Endometrium (tissue), 2 donors: Measurements from ENCODE around the gene MCM9.
"Not testable (repeated sequence)": the region's sequence is repeated elsewhere in the genome, so short reads cannot be mapped to it uniquely, and the experiment has no call there.

Source experiments
- FAIRE-seq: peaks from 2 replicates; lab custom pipeline; 2012; peaks lifted over from hg19 to GRCh38; lab: Jason Lieb, UNC
- donor health status: control.
- donor health status: control.

MCM9 gene

DNA sequence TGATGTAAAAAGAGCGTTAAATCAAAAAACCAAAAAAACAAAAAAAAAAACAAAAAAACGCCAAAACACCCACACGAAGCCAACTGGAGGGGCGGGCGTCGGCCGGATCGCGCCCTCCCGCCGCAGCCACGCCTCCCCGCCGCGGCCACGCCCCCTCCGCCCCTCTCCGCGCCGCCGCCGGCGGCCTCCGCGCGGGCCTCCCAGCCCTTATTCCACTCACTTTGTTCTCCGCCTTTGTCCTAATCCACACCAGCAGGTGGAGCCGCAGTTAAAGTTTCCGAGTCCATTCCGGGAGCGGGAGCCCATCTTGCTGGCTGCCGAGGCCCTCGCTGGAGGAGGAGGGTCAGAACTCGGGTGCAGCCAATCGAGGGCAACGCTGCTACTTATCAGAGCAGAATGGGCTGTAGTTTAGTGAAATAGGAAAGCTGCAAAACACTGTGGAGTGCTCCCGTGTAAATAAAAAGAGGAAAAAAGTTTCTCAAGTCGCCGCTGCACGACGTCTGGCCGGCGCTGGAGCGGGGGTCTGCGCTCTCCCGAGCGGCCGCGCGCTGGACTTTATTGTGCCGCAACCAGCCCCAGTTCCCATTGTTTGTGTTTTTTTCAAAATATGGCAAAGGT is 41.0 kb downstream of the MCM9 start, which contains the start of gene ASF1A:
Gene ASF1A (plus strand): TSS at position 346 of the 618 bp plus-strand sequence. CDS start 262 bp downstream, at position 608.
- peak; percentile 79 for FAIRE-seq

DNA sequence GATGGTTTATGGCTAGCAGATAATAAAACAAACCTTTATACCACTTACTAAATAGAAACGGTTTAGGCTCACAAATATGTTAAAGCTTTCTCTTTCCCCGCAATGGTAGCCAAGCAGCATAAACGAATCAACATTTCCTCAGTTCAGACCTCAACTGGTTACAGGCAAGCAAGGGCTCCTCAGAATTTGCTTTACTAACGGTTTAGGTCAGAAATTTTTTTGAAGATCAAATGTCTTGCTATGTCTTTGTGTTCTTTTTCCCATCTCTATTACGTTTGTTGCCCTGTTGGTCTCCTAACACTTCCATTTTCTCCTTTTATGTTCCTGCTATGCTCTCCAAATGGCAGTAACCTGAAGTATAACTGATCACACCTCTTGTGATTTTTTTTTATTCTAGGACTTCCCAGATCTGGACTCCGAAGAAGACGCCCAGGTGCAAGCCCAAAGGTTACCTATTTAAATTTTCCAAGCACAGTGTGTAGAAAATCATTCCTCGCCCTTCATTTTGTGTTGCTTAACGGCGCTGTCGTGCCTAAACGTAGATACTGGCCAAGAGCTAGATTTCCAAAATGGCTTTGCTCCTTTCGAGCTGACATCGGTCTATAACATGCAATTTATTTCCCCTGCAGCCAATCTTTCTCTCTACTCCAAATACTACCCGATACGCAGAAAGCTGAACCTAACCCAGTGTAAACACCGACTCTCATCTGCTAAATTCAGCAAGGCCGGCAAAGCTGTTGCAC is 41.7 kb downstream of the MCM9 start:
- FAIRE-seq, result no peak

GRCh38 chr6:118892355-118892991 is 42.5 kb downstream of the MCM9 start:
- no peak for FAIRE-seq

DNA sequence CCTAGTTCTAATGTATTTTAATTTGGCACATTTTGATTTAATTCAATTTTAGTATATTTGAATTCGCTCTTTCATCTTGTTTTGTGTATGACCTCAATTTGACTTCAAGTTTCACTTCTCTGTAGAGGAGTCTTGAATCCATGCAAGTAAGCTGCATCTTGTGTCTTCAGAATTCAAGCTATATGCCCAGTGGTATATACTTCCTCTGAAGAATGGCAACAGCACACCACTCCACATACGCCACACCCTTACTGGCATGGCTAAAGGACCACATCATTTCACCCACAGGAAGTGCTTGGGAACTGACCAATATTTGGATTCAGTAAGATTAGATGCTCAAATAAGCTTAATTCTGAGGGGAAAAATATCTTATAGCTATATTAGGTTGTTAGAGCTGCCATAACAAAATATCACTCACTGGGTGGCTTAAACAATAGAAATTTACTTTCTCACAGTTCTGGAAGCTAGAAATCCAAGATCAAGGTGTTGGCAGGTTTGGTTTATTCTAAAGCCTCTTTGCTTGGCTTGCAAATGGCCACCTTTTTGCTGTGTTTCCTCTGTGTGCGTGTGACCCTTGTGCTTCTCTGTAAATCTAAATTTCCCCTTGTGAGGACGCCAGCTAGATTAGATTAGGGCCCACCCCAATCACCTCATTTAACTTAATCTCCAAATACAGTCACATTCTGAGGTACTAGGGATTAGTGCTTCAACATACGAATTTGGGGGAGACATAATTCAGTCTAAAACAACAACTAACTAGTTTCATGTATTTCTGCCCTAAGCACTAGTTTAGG is 43.8 kb downstream of the MCM9 start:
- FAIRE-seq, result no peak

DNA sequence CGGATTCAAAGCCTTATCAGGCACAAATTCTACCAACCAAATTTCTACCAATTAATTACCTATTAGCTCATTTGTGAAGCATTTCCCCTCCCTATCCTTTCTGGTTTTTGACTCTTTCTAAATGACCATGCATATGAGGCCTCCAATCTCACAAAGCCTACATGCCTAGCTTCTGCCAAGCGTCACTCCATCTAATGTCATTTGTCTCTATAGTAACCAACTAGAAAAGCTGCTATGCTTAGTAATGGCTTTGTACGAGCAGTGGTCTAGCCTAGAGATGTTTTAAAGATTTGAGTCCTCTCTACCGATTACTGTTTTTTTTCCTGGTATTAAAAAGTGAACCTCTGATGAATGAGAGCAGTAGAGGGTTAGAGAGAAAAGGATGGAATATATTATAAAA is 45.8 kb downstream of the MCM9 start:
- FAIRE-seq, result no peak

DNA sequence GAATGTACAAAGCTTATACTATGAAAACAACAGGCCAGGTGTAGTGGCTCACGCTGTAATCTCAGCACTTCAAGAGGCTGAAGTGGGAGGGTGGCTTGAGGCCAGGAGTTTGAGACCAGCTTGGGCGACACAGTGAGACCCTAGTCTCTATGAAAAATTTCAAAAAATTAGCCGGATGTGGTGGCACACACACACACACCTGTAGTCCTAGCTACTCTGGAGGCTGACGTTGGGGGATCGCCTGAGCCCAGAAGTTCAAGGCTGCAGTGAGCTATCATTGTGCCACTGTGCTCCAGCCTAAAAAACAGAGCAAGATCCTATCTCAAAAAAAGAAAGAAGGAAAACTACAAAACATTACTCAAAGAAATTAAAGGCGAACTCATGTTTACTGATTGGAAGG is 48.3 kb downstream of the MCM9 start:
- no peak for FAIRE-seq

DNA sequence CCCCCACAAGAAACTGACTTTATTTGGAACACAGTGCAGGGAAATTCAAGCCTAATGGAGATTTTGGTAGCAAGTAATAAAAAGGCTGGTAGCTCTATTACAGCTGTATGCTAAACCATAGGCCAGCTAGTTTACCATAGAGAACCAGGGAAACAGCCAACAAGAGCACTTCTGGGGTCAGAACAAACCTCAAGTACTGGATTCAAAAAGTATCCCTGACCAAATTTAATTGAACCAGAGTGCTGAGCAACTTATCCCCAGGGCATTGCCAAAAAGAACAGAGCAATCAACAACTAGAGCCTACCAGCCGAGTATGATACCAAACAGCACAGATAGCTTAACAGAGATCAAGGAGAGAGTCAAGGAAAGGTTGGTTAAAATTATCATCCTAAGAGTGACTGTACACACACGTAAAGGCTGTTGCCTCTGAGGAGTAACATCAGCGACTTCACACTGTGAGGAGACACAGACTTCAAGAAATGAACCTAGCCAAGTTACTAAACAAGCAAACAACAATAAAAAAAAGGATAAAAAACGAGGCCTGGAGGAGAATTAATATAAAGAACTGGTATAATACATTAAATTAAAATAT is 52.5 kb downstream of the MCM9 start:
- FAIRE-seq, result no peak

- FAIRE-seq, result no peak
Measured at GRCh38 chr6:118881440-118882313, 53.3 kb downstream of the MCM9 start.

- no peak for FAIRE-seq
Measured at GRCh38 chr6:118877806-118878205, 57.2 kb downstream of the MCM9 start.

DNA sequence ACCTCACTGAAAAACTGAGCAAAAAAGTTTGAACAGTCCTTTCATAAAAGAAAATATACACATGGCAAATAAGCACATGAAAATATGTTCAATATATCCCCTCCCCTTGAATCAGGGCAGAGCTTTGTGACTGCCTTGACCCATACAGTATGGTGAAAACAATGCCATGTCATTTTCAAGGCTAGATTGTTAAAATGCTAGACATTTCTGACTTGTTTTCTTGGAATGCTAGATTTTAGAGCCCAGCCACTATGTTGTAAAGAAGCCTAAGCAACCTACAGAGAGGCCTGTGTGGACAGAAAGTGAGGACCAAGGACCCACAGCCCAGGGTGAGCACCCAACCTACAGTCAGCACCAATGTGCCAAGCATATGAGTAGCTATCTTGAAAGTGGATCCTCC is 58.1 kb downstream of the MCM9 start:
- FAIRE-seq, result no peak

DNA sequence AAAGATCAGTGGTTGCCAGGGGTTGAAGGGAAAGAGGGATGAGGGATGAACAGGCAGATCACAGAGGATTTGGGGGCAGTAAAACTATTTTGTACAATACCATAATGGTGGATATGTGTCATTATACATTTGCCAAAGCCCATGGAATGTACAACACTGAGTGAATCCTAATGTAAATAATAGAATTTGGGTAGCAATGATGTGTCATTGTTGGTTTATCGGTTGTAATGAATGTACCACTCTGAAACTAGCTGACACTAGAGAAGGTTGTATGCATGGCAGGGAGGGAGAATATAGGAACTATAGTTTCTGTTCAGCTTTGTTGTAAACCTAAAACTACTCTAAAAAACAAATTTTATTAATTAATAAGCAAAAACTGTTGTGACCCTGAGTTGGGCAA is 58.8 kb downstream of the MCM9 start:
- no peak for FAIRE-seq

DNA sequence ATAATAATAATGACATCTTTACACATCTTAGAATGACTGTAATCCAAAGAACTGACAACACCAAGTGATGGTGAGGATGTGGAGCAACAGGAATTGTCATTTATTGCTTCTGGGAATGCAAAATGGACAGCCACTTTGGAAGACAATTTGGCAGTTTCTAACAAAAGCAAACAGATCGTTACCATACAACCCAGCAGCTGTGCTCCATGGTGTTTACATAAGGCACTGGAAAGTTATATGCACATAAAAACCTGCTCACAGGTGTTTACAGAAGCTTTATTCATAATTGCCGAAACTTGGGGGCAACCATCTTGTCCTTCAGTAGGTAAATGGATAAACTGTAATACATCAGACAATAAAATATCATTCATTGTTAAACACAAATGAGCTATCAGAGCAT is 59.3 kb downstream of the MCM9 start:
- no peak for FAIRE-seq

- FAIRE-seq, result no peak
Measured at GRCh38 chr6:118873239-118873638, 61.7 kb downstream of the MCM9 start.

DNA sequence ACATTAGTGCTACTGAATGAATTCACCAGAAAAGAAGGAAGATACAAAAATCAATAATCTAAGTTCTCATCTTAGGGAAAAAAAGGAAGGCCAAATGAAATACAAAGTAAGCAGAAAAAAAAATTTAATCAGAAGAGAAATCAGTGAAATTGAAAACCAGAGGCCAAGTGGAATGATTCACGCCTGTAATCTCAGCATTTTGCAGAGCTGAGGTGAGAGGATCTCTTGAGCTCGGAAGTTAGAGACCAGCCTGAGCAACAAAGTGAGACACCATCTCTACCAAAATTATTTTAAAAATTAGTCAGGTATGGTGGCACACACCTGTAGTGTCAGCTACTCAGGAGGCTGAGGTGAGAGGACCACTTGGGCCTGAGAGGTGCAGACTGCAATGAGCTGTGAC is 62.2 kb downstream of the MCM9 start:
- FAIRE-seq, result no peak

DNA sequence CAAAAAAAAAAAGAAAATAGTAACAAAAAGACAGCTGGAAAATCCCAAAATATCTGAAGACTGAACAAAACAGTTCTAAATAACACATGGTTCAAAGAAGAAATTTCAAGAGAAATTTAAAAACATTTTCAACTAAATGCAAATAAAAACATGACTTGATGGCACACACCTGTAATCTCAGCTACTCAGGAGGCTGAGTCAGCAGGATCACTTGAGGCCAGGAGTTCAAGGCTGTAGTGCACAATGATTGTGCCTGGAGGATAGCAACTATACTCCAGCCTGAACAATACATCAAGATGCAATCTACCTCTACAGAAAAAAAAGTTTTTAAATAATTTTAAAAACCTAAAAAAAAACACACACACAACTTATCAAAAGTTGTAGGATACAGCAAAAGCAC is 62.6 kb downstream of the MCM9 start:
- no peak for FAIRE-seq

- no peak for FAIRE-seq
Measured at GRCh38 chr6:118871331-118871730, 63.6 kb downstream of the MCM9 start.

GRCh38 chr6:118869894-118870589 is 64.9 kb downstream of the MCM9 start:
- FAIRE-seq, result no peak

DNA sequence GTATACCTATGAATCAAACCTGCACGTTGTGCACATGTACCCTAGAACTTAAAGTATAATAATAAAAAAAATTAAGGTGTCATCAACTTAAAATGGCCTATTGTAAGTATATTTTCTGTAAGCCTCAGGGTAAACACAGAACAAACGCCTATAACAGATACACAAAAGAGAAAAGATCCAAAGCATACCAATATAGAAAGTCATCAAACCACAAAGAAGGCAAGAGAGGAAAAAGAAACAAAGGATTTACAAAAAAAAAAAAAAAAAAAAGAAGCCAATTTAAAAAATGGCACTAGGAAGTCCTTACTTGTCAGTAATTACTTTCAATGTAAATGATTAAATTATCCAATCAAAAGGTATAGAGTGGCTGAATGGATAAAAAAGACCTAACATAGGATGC is 65.6 kb downstream of the MCM9 start:
- no peak for FAIRE-seq

GRCh38 chr6:118868901-118869300 is 66.1 kb downstream of the MCM9 start:
- FAIRE-seq, result not testable (repeated sequence)

- FAIRE-seq, result no peak
Measured at GRCh38 chr6:118867181-118867580, 67.8 kb downstream of the MCM9 start.

DNA sequence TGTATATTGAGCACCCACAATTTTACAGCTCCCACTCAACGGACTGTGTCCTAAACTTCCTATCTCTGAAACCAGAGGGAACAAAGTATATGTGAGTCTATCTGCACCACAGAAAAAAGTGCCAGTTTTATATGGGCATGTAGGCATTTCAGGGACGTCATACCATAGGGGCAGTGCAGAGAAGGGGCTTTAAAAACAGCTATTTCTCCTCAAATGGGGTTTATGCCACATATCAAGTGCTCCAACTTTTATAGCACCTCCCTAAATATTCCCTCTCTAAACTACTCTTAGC is 69.9 kb downstream of the MCM9 start:
- no peak for FAIRE-seq
